ENCODE data around the gene ZSWIM8.

ZSWIM8 gene

GRCh38 chr10:73836427-73836980, 51.1 kb downstream of the ZSWIM8 start:
- H3K4me2 ChIP-seq (ENCODE audit: low read length): no peak overlapping the region
- no peaks in the 10 kb centered on the region for H3K27me3 ChIP-seq (ENCODE audit: insufficient read depth, low read length)
- H3K4ac ChIP-seq (ENCODE audit: low read depth, low read length): no peak overlapping the region
- no peak overlapping the region for H2BK5ac ChIP-seq (ENCODE audit: low read depth, low read length, poor library complexity)
- peaks cover 12 to 22% of the 10 kb centered on the region in 2 experiments for H3K36me3 ChIP-seq (ENCODE audit: control insufficient read depth in 1 of 2, insufficient read depth in 2 of 2, low read length in 2 of 2)
- DNase-seq: no peak
- H3K9me3 ChIP-seq (ENCODE audit: insufficient read depth, low read depth, low read length): no peaks in the 10 kb centered on the region
- H2BK12ac ChIP-seq (ENCODE audit: low read length): no peak overlapping the region
- no peak overlapping the region for H3K4me3 ChIP-seq (ENCODE audit: low read depth, low read length)
- no peak overlapping the region for H4K91ac ChIP-seq (ENCODE audit: low read depth, low read length)
- H3K23ac ChIP-seq (ENCODE audit: low read length): no peak overlapping the region
- H3K79me2 ChIP-seq (ENCODE audit: control insufficient read depth, insufficient read depth, low read length, poor library complexity): no peaks in the 10 kb centered on the region
- no peak overlapping the region for H3K27ac ChIP-seq (ENCODE audit: low read depth, low read length)
- H4K8ac ChIP-seq (ENCODE audit: low read depth, low read length): no peak overlapping the region
- no CpG with 5 or more reads among the region's 11 CpGs for WGBS (ENCODE audit: extremely low coverage, insufficient coverage, insufficient read length)
- H3K9ac ChIP-seq (ENCODE audit: low read length): no peak overlapping the region
- no peak overlapping the region for H3K14ac ChIP-seq (ENCODE audit: low read length)
- no peak overlapping the region for H2AFZ ChIP-seq (ENCODE audit: insufficient read depth, low read length, poor library complexity)
- H2AK5ac ChIP-seq (ENCODE audit: low read length): no peak overlapping the region
- H3K4me1 ChIP-seq (ENCODE audit: control insufficient read depth in 1 of 2, insufficient read depth in 2 of 2, low read length in 2 of 2): peaks cover 0 to 6% of the 10 kb centered on the region in 2 experiments
- no peak overlapping the region for H2BK120ac ChIP-seq (ENCODE audit: insufficient read depth, low read length, poor library complexity)
- H3K79me1 ChIP-seq (ENCODE audit: low read length): no peaks in the 10 kb centered on the region
- H3K18ac ChIP-seq (ENCODE audit: low read length): no peak overlapping the region
- H4K12ac ChIP-seq (ENCODE audit: low read depth, low read length): no peak overlapping the region

GRCh38 chr10:73837072-73837471, 51.7 kb downstream of the ZSWIM8 start:
- Histone ChIP-seq H3K27me3 (ENCODE audit: insufficient read depth, low read length) (no peaks in the 10 kb centered on the region), H3K79me1 (ENCODE audit: low read length) (no peaks in the 10 kb centered on the region)
- DNase-seq: no peak

GRCh38 chr10:73838008-73838567, 52.7 kb downstream of the ZSWIM8 start:
- Histone ChIP-seq H3K79me1 (ENCODE audit: low read length) (no peaks in the 10 kb centered on the region), H4K91ac (ENCODE audit: low read depth, low read length) (no peak overlapping the region)
- WGBS (ENCODE audit: extremely low coverage, insufficient coverage, insufficient read length): no CpG with 5 or more reads among the region's 3 CpGs

More at GRCh38 chr10:73837072-73837471, 51.7 kb downstream of the ZSWIM8 start:
- no peak overlapping the region for H4K12ac ChIP-seq (ENCODE audit: low read depth, low read length)
- H3K18ac ChIP-seq (ENCODE audit: low read length): no peak overlapping the region
- no peak overlapping the region for H3K27ac ChIP-seq (ENCODE audit: low read depth, low read length)
- no peak overlapping the region for H2AFZ ChIP-seq (ENCODE audit: insufficient read depth, low read length, poor library complexity)
- H3K79me2 ChIP-seq (ENCODE audit: control insufficient read depth, insufficient read depth, low read length, poor library complexity): no peaks in the 10 kb centered on the region
- no CpG with 5 or more reads among the region's 3 CpGs for WGBS (ENCODE audit: extremely low coverage, insufficient coverage, insufficient read length)
- peaks cover 15 to 26% of the 10 kb centered on the region in 2 experiments for H3K36me3 ChIP-seq (ENCODE audit: control insufficient read depth in 1 of 2, insufficient read depth in 2 of 2, low read length in 2 of 2)
- H3K14ac ChIP-seq (ENCODE audit: low read length): no peak overlapping the region
- no peak overlapping the region for H2BK12ac ChIP-seq (ENCODE audit: low read length)
- no peak overlapping the region for H2BK120ac ChIP-seq (ENCODE audit: insufficient read depth, low read length, poor library complexity)
- H2BK5ac ChIP-seq (ENCODE audit: low read depth, low read length, poor library complexity): no peak overlapping the region
- no peaks in the 10 kb centered on the region for H3K9me3 ChIP-seq (ENCODE audit: insufficient read depth, low read depth, low read length)
- no peak overlapping the region for H3K9ac ChIP-seq (ENCODE audit: low read length)
- peaks cover 0 to 6% of the 10 kb centered on the region in 2 experiments for H3K4me1 ChIP-seq (ENCODE audit: control insufficient read depth in 1 of 2, insufficient read depth in 2 of 2, low read length in 2 of 2)
- H3K4me2 ChIP-seq (ENCODE audit: low read length): no peak overlapping the region
- no peak overlapping the region for H4K8ac ChIP-seq (ENCODE audit: low read depth, low read length)
- no peak overlapping the region for H3K23ac ChIP-seq (ENCODE audit: low read length)
- no peak overlapping the region for H2AK5ac ChIP-seq (ENCODE audit: low read length)
- no peak overlapping the region for H3K4ac ChIP-seq (ENCODE audit: low read depth, low read length)
- H4K91ac ChIP-seq (ENCODE audit: low read depth, low read length): no peak overlapping the region
- H3K4me3 ChIP-seq (ENCODE audit: low read depth, low read length): no peak overlapping the region

GRCh38 chr10:73838827-73839226, 53.4 kb downstream of the ZSWIM8 start:
- Histone ChIP-seq H2BK5ac (ENCODE audit: low read depth, low read length, poor library complexity) (no peak overlapping the region), H3K4ac (ENCODE audit: low read depth, low read length) (no peak overlapping the region), H3K36me3 (ENCODE audit: control insufficient read depth in 1 of 2, insufficient read depth in 2 of 2, low read length in 2 of 2) (peaks cover 25 to 39% of the 10 kb centered on the region in 2 experiments), H3K4me1 (ENCODE audit: control insufficient read depth in 1 of 2, insufficient read depth in 2 of 2, low read length in 2 of 2) (peaks cover 0 to 6% of the 10 kb centered on the region in 2 experiments), H3K79me1 (ENCODE audit: low read length) (no peaks in the 10 kb centered on the region), H2AK5ac (ENCODE audit: low read length) (no peak overlapping the region), H3K9ac (ENCODE audit: low read length) (no peak overlapping the region), H3K27ac (ENCODE audit: low read depth, low read length) (no peak overlapping the region), H3K18ac (ENCODE audit: low read length) (no peak overlapping the region), H2AFZ (ENCODE audit: insufficient read depth, low read length, poor library complexity) (no peak overlapping the region), H4K91ac (ENCODE audit: low read depth, low read length) (no peak overlapping the region), H2BK12ac (ENCODE audit: low read length) (no peak overlapping the region), H3K14ac (ENCODE audit: low read length) (no peak overlapping the region), H3K4me2 (ENCODE audit: low read length) (no peak overlapping the region), H3K79me2 (ENCODE audit: control insufficient read depth, insufficient read depth, low read length, poor library complexity) (no peaks in the 10 kb centered on the region), H4K8ac (ENCODE audit: low read depth, low read length) (no peak overlapping the region), H3K27me3 (ENCODE audit: insufficient read depth, low read length) (no peaks in the 10 kb centered on the region), H2BK120ac (ENCODE audit: insufficient read depth, low read length, poor library complexity) (no peak overlapping the region), H3K23ac (ENCODE audit: low read length) (no peak overlapping the region), H3K4me3 (ENCODE audit: low read depth, low read length) (no peak overlapping the region), H3K9me3 (ENCODE audit: insufficient read depth, low read depth, low read length) (no peaks in the 10 kb centered on the region), H4K12ac (ENCODE audit: low read depth, low read length) (no peak overlapping the region)
- no peak for DNase-seq
- no CpG with 5 or more reads among the region's 8 CpGs for WGBS (ENCODE audit: extremely low coverage, insufficient coverage, insufficient read length)

More at GRCh38 chr10:73838008-73838567, 52.7 kb downstream of the ZSWIM8 start:
- no peak for DNase-seq
- Histone ChIP-seq H3K79me2 (ENCODE audit: control insufficient read depth, insufficient read depth, low read length, poor library complexity) (no peaks in the 10 kb centered on the region), H3K14ac (ENCODE audit: low read length) (no peak overlapping the region), H2BK5ac (ENCODE audit: low read depth, low read length, poor library complexity) (no peak overlapping the region), H3K27ac (ENCODE audit: low read depth, low read length) (no peak overlapping the region), H3K4ac (ENCODE audit: low read depth, low read length) (no peak overlapping the region), H2AK5ac (ENCODE audit: low read length) (no peak overlapping the region), H3K27me3 (ENCODE audit: insufficient read depth, low read length) (no peaks in the 10 kb centered on the region), H2BK120ac (ENCODE audit: insufficient read depth, low read length, poor library complexity) (no peak overlapping the region), H3K36me3 (ENCODE audit: control insufficient read depth in 1 of 2, insufficient read depth in 2 of 2, low read length in 2 of 2) (peaks cover 25 to 34% of the 10 kb centered on the region in 2 experiments), H3K23ac (ENCODE audit: low read length) (no peak overlapping the region), H4K8ac (ENCODE audit: low read depth, low read length) (no peak overlapping the region), H2AFZ (ENCODE audit: insufficient read depth, low read length, poor library complexity) (no peak overlapping the region), H2BK12ac (ENCODE audit: low read length) (no peak overlapping the region), H4K12ac (ENCODE audit: low read depth, low read length) (no peak overlapping the region), H3K18ac (ENCODE audit: low read length) (no peak overlapping the region), H3K9me3 (ENCODE audit: insufficient read depth, low read depth, low read length) (no peaks in the 10 kb centered on the region), H3K4me1 (ENCODE audit: control insufficient read depth in 1 of 2, insufficient read depth in 2 of 2, low read length in 2 of 2) (peaks cover 0 to 6% of the 10 kb centered on the region in 2 experiments), H3K4me2 (ENCODE audit: low read length) (no peak overlapping the region), H3K4me3 (ENCODE audit: low read depth, low read length) (no peak overlapping the region), H3K9ac (ENCODE audit: low read length) (no peak overlapping the region)

All from trophoblast cell (in vitro differentiated cells and primary cell).